Gastroesophageal sphincter (tissue), 3 donors: ENCODE measurements around the gene DSPP.

Experiments used
- CTCF ChIP-seq, 4 experiments: fragments of 200-600 bp in 2 of 4; fragments of 450-650 bp in 2 of 4; sonication (generic) in 1 of 4; IDR thresholded peaks; one replicate each; pipeline ENCODE4 v1.5.1; 2017 to 2019; ENCODE audit warnings: antibody characterized with exemption in 4 of 4, mild to moderate bottlenecking in 2 of 4, moderate library complexity in 2 of 4
- POLR2A ChIP-seq, 2 donors: fragments of 450-650 bp; IDR thresholded peaks; one replicate each; pipeline ENCODE4 v1.6.1; 2017; ENCODE audit warnings: antibody characterized with exemption in 2 of 2, mild to moderate bottlenecking in 2 of 2, moderate library complexity in 1 of 2
- POLR2AphosphoS5 ChIP-seq: sonication (generic); formaldehyde crosslinking; IDR thresholded peaks from one replicate; pipeline ENCODE4 v1.6.1; 2017; ENCODE audit warnings: antibody characterized with exemption

- TF ChIP-seq POLR2A (IDR thresholded peaks at IDR 0.05) (no peak), POLR2AphosphoS5 (no peak), CTCF (IDR thresholded peaks at IDR 0.05) (no peak)
Observed at GRCh38 chr4:87565746-87566145, 42.6 kb upstream of the DSPP start.
